ENCODE results near the gene TLNRD1.

Gene TLNRD1

GRCh38 chr15:80985981-80986380 lies 14.7 kb upstream of the TLNRD1 start:
- no peaks in the 10 kb centered on the region for H3K27me3 ChIP-seq (ENCODE audit: low read length)
- no peak overlapping the region for H3K4me3 ChIP-seq (ENCODE audit: insufficient read depth, low read length, poor library complexity, severe bottlenecking)
- no peaks in the 10 kb centered on the region for H3K9me2 ChIP-seq (replicated peaks; ENCODE audit: insufficient read depth, low read length)
- H3K27ac ChIP-seq (ENCODE audit: low read depth, low read length) = no peak overlapping the region
- H3K36me3 ChIP-seq (ENCODE audit: low read length) = no peaks in the 10 kb centered on the region
- H3K4me2 ChIP-seq (ENCODE audit: low read depth, low read length, poor library complexity, severe bottlenecking) = no peak overlapping the region
- H3K9me3 ChIP-seq (ENCODE audit: insufficient read depth, low read length) = no peaks in the 10 kb centered on the region
- peaks cover 64% of the 10 kb centered on the region for H3K79me2 ChIP-seq (ENCODE audit: insufficient read depth, low read length)
- no peaks in the 10 kb centered on the region for H4K20me1 ChIP-seq (ENCODE audit: low read depth, low read length)
- H3K9ac ChIP-seq (ENCODE audit: low read length) = no peak overlapping the region
- H3F3A ChIP-seq (ENCODE audit: insufficient read depth) = peaks cover 10% of the 10 kb centered on the region
- H2AFZ ChIP-seq (ENCODE audit: low read depth, low read length, severe bottlenecking) = no peak overlapping the region
- TF ChIP-seq CTCF (IDR thresholded peaks at IDR 0.05; ENCODE audit: insufficient read depth, low read length, poor library complexity, severe bottlenecking) = no peak
- no peak for TF ChIP-seq EZH2phosphoT487 (conservative IDR thresholded peaks at IDR 0.05; ENCODE audit: low read length)

DNA sequence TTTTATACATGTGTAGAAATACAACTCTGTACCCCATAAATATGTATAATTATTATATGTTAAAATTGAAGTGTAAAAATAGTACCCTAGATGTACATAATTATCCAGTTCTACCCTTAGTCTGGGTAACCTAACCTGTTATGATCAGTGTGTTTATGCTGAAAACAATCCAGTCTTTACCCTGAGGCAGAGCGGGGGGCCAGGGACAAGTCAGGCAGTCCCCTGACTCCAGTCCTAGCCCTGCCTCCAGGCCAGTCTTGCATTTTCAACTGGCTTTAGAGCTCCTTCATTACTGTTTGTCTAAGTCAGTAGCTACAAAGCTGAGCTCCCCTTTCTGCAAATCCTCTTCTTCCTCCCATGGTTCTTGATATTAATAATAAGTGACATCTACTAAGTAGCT lies 14.2 kb upstream of the TLNRD1 start:
- Histone ChIP-seq H3F3A (ENCODE audit: insufficient read depth) (peaks cover 11% of the 10 kb centered on the region), H3K27me3 (ENCODE audit: low read length) (no peaks in the 10 kb centered on the region), H3K9me2 (replicated peaks; ENCODE audit: insufficient read depth, low read length) (no peaks in the 10 kb centered on the region), H3K27ac (ENCODE audit: low read depth, low read length) (no peak overlapping the region), H2AFZ (ENCODE audit: low read depth, low read length, severe bottlenecking) (no peak overlapping the region), H3K36me3 (ENCODE audit: low read length) (no peaks in the 10 kb centered on the region), H3K4me2 (ENCODE audit: low read depth, low read length, poor library complexity, severe bottlenecking) (peak overlapping the region; percentile 9), H3K79me2 (ENCODE audit: insufficient read depth, low read length) (peaks cover 64% of the 10 kb centered on the region), H3K9ac (ENCODE audit: low read length) (no peak overlapping the region), H4K20me1 (ENCODE audit: low read depth, low read length) (no peaks in the 10 kb centered on the region), H3K9me3 (ENCODE audit: insufficient read depth, low read length) (no peaks in the 10 kb centered on the region), H3K4me3 (ENCODE audit: insufficient read depth, low read length, poor library complexity, severe bottlenecking) (no peak overlapping the region)
- TF ChIP-seq CTCF (IDR thresholded peaks at IDR 0.05; ENCODE audit: insufficient read depth, low read length, poor library complexity, severe bottlenecking) = no peak
- no peak for TF ChIP-seq EZH2phosphoT487 (conservative IDR thresholded peaks at IDR 0.05; ENCODE audit: low read length)

DNA sequence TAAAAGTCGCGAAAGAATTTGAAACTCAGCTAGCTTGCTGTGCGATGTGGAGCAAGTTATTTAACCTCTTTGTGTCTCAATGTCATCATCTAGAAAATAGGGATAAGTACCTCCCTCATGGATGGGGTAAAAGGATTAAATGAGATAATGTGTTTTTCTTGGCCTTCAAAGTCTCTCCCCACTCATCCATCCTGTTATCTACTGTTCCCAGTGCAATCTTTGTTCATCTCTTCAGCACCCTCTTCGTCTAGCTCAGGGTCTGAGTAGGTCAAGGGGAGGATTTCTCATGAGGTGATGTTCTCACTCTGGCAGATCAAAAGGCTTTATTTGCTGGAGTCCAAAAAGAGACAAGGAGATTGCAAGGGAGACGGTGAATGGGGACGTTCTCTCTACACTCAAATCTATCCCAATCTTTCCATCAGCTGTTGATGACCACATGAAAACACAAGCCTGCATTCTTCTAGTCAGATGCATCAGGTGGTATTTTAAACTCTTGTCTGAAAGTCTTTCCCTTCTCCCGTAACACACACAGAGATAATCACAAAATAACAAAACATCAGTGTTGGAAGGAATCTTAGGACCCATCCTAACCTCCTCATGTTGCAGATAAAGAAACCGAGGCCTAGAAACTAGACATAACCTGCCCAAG lies 12.5 kb upstream of the TLNRD1 start:
- H3K27ac ChIP-seq (ENCODE audit: low read depth, low read length) = no peak overlapping the region
- peak overlapping the region; percentile 82 for H3K4me2 ChIP-seq (ENCODE audit: low read depth, low read length, poor library complexity, severe bottlenecking)

More for the DNA sequence above, 12.5 kb upstream of the TLNRD1 start:
- H3K36me3 ChIP-seq (ENCODE audit: low read length) = no peaks in the 10 kb centered on the region
- TF ChIP-seq CTCF (IDR thresholded peaks at IDR 0.05; ENCODE audit: insufficient read depth, low read length, poor library complexity, severe bottlenecking) (no peak), EZH2phosphoT487 (conservative IDR thresholded peaks at IDR 0.05; ENCODE audit: low read length) (no peak)
- H3K27me3 ChIP-seq (ENCODE audit: low read length) = no peaks in the 10 kb centered on the region
- no peak overlapping the region for H2AFZ ChIP-seq (ENCODE audit: low read depth, low read length, severe bottlenecking)
- peak overlapping the region; percentile 92 for H3K9ac ChIP-seq (ENCODE audit: low read length)
- peak overlapping the region; percentile 96 for H3K4me3 ChIP-seq (ENCODE audit: insufficient read depth, low read length, poor library complexity, severe bottlenecking)
- H4K20me1 ChIP-seq (ENCODE audit: low read depth, low read length) = no peaks in the 10 kb centered on the region
- H3F3A ChIP-seq (ENCODE audit: insufficient read depth) = peaks cover 11% of the 10 kb centered on the region
- H3K79me2 ChIP-seq (ENCODE audit: insufficient read depth, low read length) = peaks cover 57% of the 10 kb centered on the region
- no peaks in the 10 kb centered on the region for H3K9me3 ChIP-seq (ENCODE audit: insufficient read depth, low read length)
- no peaks in the 10 kb centered on the region for H3K9me2 ChIP-seq (replicated peaks; ENCODE audit: insufficient read depth, low read length)
